AG04450 (cell line): ENCODE measurements around the gene PTGDR2. TPM values are rescaled to one million over a fixed set of nuclear protein-coding genes. Genes with fewer than 3 reads are reported as not detected.

Source experiments
- CTCF ChIA-PET: fragments of 300-600, 350-600 bp; formaldehyde crosslinking; extraction: SDS; loops from one replicate; lab custom pipeline; 2022; ENCODE audit warnings: antibody characterized with exemption, inconsistent platforms; lab: Charles Lee
- POLR2A ChIA-PET: fragments of 350-600 bp; formaldehyde crosslinking; extraction: SDS; loops from one replicate; lab custom pipeline; 2021; ENCODE audit warnings: antibody characterized with exemption, inconsistent platforms; lab: Yijun Ruan, JAX
- DNase-seq: peaks from one replicate; pipeline ENCODE4 v3.0.0-alpha.2; 2011; ENCODE audit warnings: low read depth, low spot score
- H3K27ac ChIP-seq: one replicate; pipeline ENCODE4 v1.5.1; 2012; ENCODE audit warnings: low read depth, low read length, control low read depth
- H3K27me3 ChIP-seq: one replicate; pipeline ENCODE4 v1.6.0; 2012; ENCODE audit warnings: low read length; ENCODE audit not compliant: control insufficient read depth, insufficient read depth
- H3K4me3 ChIP-seq: 2 replicates; pipeline ENCODE4 v1.5.1; 2011; ENCODE audit warnings: mild to moderate bottlenecking, low read depth, low read length, control low read depth
- H3K9me3 ChIP-seq: 2 replicates; pipeline ENCODE4 v1.5.1; 2012; ENCODE audit warnings: low read length; ENCODE audit not compliant: control insufficient read depth, insufficient read depth
- polyA plus RNA-seq: library from polyadenylated mRNA; depleted of rRNA; stranded (reverse); fragments of >200 nt; gene quantifications from 2 replicates; pipeline ENCODE4 v1.2.3, GENCODE V29; 2011
- TF ChIP-seq, protein P1 (sequence below): IDR thresholded peaks from 2 replicates; pipeline ENCODE4 v1.5.1; 2011; ENCODE audit warnings: low read depth, low read length, control low read depth, inconsistent platforms

PTGDR2 gene
- polyA plus RNA-seq, 1 experiment, result 0.92 TPM

DNA sequence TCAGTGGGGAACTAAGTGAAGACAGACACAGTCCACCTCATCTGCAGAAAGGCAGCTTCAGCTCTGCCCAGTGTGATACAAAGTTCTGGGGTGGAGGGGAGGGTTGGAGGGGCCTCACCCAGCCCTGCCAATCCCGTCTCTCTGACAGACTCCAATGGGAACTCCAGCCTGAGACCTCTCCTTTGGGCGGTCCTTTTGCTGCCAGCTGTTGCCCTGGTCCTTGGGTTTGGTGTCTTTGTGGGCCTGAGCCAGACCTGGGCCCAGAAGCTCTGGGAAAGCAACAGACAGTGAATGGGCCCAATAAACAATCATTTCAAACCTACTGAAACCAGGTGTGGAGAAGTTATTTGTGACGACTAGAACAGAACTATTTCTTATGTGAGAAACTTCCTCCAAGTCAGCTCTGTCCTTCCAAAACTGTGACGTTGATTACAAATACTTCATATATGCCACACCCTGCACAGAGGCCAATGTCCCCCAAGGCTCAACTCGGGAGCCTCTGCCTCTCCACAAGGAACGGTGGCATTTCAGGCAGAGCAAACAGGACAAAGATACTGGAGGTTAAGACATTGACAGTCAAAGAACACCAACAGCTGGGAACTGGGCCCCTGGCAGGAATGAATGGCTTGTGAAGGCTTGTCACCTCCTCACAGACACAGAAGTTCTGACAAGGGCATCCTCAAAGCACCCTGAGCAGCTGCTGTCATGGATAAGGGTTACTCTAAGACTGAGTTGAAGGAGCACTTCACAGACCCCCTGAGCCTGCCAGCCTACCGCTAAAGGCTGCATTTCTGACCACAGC is 19.8 kb upstream of the PTGDR2 start:
- no peak for DNase-seq
- POLR2A ChIA-PET, result no interaction called here
- Histone ChIP-seq H3K9me3 (no peaks in the 10 kb centered on the region), H3K4me3 (no peak overlapping the region), H3K27ac (peak overlapping the region; percentile 11), H3K27me3 (no peaks in the 10 kb centered on the region)
- CTCF ChIA-PET, result interaction anchor here (1.4 to 1.8 kb wide), 2 partner anchors 24 to 45 kb away, joined by 7 to 10 read pairs; no protein-coding TSS in a partner anchor
- TF ChIP-seq, protein P1, sequence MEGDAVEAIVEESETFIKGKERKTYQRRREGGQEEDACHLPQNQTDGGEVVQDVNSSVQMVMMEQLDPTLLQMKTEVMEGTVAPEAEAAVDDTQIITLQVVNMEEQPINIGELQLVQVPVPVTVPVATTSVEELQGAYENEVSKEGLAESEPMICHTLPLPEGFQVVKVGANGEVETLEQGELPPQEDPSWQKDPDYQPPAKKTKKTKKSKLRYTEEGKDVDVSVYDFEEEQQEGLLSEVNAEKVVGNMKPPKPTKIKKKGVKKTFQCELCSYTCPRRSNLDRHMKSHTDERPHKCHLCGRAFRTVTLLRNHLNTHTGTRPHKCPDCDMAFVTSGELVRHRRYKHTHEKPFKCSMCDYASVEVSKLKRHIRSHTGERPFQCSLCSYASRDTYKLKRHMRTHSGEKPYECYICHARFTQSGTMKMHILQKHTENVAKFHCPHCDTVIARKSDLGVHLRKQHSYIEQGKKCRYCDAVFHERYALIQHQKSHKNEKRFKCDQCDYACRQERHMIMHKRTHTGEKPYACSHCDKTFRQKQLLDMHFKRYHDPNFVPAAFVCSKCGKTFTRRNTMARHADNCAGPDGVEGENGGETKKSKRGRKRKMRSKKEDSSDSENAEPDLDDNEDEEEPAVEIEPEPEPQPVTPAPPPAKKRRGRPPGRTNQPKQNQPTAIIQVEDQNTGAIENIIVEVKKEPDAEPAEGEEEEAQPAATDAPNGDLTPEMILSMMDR, result no peak

DNA sequence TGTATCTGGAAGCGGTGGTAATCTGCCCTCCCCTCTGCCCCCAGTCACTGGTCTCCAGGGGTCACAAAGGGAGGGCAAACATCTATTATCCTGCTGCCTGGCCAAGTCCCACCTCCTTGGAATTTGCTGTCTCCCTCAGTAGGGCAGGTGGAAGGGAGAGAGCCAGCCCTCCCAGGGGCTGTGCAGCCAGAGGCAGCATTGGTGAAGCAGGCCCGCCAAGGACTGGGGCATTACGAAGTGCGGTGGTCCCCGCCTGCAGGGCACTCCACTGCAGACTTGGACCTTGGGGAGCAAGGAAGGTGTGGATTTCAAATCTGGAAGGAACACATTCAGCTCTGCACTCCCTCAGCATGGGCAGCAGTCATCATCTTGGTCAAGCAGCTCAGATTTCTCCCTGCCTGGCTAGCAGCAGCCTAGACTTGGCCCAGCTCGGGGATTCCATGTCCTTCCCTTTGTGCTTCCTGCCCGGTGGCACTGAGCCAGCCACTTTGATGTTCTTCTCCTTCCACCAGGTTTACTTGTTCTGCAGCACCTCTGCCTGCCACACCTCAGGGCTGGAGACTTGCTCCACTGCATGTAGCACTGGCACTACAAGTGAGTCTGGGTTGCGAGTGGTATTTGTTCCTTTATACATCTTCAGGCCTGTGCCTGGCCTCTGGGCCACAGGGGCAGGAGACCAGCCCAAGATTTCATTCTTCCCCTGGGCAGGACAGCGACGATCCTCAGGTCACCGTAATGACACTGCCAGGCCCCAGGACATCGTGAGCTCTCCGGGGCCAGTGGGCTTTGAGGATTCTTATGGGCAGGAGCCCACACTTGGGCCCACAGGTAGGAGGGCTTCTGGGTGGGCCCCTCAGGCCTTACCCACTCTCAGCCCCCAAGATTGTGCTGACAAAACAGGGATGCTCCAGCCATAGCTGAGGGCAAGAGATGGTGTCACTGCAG is 18.9 kb upstream of the PTGDR2 start:
- ChIA-PET POLR2A (no interaction called here), CTCF (interaction anchor here (0.8 to 1.8 kb wide), 3 partner anchors 13 to 44 kb away, joined by 3 to 10 read pairs (median 7); no protein-coding TSS in a partner anchor)
- Histone ChIP-seq H3K4me3 (no peak overlapping the region), H3K27me3 (no peaks in the 10 kb centered on the region), H3K9me3 (no peaks in the 10 kb centered on the region), H3K27ac (no peak overlapping the region)
- TF ChIP-seq, protein P1, result no peak
- no peak for DNase-seq

DNA sequence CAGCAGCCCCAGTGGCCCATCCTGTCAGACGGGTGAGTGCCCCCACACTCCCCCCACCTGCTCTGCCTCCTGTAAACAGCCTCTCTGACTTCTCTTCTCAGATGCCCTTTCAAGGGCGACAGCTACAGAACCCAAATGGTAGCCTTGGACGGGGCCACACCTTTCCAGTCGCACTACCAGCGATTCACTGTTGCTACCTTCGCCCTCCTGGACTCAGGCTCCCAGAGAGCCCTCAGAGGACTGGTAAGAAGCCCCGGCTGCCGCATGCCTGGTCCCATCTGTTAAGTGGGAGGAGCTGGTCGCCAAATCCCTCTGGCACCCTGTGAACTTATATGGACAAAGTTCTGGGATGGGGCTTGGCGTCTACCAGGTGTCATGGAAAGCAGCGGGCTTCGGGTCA is 17.8 kb upstream of the PTGDR2 start:
- TF ChIP-seq, protein P1, result no peak
- ChIA-PET POLR2A (interaction anchor here (0.6 to 1.8 kb wide), 3 partner anchors 13 to 52 kb away, joined by 3 to 7 read pairs (median 4); no protein-coding TSS in a partner anchor), CTCF (interaction anchor here (0.8 to 3.6 kb wide), 3 partner anchors 14 to 42 kb away, joined by 3 to 24 read pairs (median 4); no protein-coding TSS in a partner anchor)
- DNase-seq, result no peak
- no peaks in the 10 kb centered on the region; the same call in 1 of the 2 replicates for H3K9me3 ChIP-seq
- peak overlapping the region; percentile 11 for H3K27ac ChIP-seq
- peaks cover 2% of the 10 kb centered on the region for H3K27me3 ChIP-seq
- H3K4me3 ChIP-seq, result no peak overlapping the region

DNA sequence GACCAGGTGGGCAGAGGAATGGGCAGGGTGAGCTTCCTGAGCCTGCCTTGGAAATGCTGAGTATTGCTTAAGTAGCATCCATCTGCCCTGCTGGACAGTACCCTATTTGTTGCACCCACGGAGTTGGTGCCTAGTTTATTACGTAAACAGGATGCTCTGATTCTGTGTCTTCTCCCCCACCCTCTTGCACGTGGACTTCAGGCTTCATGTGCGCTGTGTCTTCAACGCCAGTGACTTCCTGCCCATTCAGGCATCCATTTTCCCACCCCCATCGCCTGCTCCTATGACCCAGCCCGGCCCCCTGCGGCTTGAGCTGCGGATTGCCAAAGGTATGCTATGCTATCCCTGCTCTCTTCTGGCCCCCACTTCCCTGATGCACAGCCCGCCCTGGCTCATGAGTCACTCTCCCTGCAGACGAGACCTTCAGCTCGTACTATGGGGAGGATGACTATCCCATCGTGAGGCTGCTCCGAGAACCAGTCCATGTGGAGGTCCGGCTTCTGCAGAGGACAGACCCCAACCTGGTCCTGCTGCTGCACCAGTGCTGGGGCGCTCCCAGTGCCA is 17.3 kb upstream of the PTGDR2 start:
- CTCF ChIA-PET, result interaction anchor here (1.0 to 3.6 kb wide), 3 partner anchors 15 to 41 kb away, joined by 4 to 24 read pairs (median 17); no protein-coding TSS in a partner anchor
- DNase-seq, result peak; percentile 39
- no peaks in the 10 kb centered on the region; the same call in 1 of the 2 replicates for H3K9me3 ChIP-seq
- H3K27ac ChIP-seq, result peak overlapping the region; percentile 70
- H3K27me3 ChIP-seq, result peaks cover 2% of the 10 kb centered on the region
- H3K4me3 ChIP-seq, result no peak overlapping the region
- TF ChIP-seq, protein P1, result no peak
- POLR2A ChIA-PET, result interaction anchor here (0.6 to 1.8 kb wide), 3 partner anchors 12 to 33 kb away, joined by 4 to 7 read pairs (median 5); no protein-coding TSS in a partner anchor
